NCI-H1436 (cell line): ENCODE results near the gene VPS13D.
"Not testable (repeated sequence)": the region's sequence is repeated elsewhere in the genome, so short reads cannot be mapped to it uniquely, and the experiment has no call there.

ENCODE experiments used
- DNase-seq: peaks from one replicate; lab custom pipeline; 2025; lab: John Stamatoyannopoulos, UW

VPS13D gene

DNA sequence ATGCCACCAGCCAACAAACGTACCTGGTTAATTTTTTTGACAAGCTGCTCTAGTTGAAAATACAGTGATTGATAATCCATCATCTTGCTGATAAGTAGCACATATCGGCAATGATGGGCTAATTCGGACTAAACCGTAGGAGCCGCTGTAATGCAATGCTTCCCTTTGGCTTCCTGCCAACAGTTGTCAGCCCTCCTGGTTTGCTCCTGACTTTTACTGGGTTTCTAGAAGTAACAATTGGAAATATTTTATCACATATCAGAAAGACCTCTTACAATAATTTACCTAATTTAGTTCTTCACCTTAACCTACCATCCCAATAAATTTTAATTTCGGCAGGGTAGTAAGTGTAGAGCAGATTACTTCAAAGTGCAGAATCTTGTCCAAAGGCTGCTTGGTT is 239.7 kb downstream of the VPS13D start:
- no peak for DNase-seq

DNA sequence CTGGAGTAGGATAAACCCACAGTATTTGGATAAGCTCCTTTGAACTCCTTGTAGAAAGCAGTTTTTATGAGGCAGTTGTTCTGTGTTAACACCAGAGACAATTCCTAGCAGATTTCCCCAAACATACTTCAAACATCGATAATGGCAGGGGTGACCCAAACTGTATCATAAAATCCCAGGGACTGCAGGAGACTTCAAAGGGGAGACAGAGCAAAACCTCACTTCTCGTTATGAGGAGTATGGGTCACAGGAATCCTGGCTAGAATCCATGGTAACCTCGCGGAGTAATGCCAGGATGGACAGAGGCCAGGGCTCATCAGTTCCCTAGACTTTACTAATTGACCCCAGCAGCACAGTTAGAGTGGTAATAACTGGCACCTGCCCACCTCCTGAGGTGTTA is 240.2 kb downstream of the VPS13D start:
- DNase-seq, result no peak

DNA sequence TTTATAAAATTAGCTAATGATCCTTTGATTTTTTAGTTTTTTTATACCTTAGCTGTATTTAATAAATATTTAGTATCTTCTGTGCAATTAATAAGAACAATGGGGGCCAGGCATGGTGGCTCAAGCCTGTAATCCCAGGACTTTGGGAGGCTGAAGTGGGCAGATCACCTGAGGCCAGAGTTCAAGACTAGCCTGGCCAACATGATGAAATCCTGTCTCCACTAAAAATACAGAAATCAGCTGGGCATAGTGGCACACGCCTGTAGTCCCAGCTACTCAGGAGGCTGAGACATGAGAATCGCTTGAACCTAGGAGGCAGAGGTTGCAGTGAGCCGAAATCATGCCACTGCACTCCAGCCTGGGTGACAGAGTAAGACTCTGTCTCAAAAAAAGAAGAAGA is 241.1 kb downstream of the VPS13D start:
- DNase-seq, result not testable (repeated sequence)

DNA sequence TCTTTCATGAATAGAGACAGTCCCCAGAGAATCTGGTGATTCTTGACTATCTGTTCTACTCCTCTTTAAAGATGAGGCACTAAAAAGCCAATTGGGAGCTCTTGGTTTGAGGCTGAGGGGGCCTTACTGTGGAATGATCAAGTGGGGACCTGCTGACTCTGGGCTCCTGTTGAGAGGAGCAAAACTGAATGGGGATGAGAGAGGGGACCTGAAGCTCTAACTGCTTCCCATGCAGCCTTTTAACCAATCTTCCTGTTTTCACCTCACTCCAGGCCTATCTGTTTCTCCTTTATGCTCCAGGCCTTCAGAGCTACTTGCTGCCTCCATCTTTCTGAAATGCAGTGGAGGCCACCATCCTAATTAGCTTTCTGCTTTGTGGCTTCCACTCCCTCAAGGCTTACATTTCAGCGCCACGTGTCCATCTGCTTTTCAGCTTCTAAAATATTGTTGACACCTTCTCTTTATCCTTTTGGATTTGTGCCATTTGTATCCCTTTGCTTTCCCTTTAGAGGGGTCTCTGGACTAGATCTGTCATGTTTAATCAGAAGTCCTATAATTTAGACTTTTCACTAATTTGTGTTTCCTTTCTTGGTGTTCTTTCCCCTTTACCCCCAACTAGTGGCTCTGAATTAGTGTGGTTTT is 242.4 kb downstream of the VPS13D start:
- no peak for DNase-seq

DNA sequence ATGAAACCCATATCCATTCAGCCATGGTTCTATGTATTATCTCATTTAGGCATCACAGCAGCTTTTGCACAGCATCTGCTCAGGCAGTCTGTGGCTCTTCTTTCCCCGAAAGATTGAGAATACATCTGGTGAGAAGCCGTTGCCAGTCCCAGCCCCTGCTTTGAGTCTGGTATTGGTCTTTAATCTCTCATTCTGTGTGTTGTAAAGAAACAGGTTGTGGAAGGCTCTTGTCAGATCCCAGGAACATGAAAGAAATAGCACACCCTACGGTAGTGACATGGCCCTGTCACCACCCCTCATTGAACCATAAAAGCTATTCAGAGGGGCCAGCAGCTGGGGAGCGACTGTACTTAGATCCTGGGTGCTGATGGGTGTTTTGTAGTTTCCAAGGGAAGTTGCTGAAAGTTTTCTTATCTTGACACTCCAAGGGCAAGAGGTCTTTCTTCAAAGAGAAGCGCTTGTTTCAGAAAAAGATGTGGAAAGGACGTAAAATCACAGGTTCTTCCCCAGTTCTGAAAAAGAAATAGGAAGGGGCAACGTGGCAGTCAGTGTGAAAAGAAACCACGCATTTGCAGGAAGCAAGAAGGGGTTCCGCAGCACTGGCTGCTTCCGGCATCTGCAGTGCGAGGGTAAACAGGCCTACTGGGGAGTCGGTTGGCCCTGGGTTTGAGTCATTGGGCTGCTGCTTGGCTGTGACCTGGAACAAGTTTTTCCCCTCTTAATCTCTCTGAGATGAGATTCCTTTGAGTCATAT is 243.1 kb downstream of the VPS13D start:
- DNase-seq, result no peak

DNA sequence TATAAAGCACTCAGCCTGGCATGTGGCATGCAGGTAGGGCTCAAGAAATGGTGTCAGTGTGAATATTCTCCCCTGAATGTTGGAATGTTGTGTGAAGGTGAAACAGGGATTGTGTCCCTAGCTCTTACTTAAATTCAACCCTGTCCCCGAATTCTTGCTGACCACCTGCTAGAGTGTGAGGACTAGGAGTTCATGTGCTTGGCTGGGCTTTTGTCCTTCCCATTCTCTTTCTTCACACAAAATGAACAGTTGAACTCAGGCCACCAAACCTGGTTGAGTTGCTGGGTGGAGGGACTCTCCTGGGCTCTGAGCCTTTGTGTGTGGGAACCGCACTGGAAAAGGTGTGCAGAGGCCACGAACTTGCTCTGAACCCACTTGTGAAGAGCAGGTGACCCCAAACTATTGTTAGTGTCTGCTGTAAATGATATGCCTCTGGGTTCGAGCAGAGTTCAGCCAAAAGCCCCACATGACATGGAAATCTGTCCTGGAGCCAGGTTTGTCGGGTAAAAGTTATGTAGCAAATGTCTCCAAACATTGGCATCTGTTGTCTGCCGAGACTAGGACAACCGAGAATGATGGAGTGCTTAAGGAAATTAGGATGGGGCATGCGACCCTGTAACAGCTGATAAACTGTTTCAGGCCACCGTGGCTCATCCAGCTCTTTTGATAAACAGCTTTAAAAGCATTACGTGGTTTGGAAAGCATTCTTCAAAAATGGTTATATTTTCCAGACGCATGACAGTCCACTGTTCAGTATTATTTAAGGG is 243.9 kb downstream of the VPS13D start:
- no peak for DNase-seq

DNA sequence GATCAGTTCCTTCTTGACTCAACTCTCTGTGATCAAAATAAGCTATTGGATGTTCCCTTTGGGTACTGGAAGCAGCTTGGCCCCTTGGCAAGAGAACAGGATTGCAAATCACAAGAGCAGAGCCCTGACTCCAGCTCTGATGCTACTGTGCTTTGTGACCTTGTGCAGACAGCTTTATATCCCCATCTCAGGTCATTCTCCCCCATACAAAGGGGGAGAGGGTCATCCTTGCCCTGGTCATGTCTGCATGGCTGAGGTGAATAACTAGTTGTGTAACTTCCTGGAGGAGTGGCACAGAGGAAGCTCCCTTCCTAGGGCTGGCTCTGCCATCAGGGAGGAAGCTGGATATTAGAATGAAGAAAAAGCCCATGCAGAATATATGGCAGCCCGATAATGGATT is 245.3 kb downstream of the VPS13D start:
- DNase-seq, result no peak

DNA sequence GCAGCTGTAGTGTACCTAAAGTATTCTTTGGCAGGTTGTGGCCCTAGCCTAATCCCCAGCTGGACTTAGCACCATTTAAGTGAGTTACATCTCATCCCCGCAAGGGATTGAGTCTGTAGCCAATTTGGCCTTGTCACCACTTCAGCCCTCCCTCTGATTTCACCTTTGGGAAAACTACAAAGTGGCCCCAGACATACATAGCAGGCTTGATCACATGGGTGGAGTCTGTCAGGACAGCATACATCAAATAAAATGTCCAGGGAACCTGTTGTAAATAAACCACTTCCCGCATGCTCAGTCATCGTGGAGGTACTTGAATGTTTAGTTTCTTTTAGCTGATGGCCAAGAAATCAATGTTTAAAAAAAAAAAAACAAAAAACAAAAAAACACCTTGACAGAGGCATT is 245.7 kb downstream of the VPS13D start:
- DNase-seq, result no peak

DNA sequence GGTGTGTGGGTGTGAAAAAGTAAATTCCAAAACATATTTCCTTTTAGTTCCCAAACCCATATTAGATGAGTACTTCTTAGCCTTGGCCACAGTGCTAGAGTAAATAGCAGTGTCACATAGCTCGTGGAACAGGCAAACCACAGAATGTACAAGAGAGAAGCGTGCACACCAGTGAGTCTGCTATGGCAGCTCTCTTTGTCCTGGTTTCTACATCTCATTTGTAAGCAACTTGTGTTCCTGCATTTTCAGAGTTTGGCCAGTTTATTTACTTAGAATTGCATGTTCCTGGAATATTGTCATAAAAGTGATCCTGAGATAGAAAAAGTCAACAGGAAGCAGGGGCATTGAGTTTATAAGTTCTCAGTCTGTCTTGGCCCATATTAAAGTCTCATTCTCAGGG is 246.1 kb downstream of the VPS13D start:
- DNase-seq, result no peak

DNA sequence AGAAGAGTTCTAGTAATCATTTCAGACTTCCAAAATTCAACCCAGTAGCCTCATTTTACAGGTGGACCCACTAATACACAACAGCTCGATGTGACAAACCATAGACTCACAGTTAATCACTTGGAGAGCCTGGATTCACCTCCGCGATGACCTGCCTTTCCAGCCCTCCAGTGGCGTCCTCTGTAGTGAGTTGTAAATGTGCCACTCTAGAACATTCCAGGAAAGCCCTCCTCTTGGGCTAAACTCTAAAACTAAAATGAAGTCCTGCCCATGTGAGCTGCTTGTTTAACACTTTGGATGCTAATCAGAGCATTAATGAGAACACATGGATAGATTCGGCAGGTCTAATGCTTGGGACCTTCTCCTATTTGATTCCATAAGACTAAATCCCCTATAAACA is 247.5 kb downstream of the VPS13D start:
- DNase-seq, result no peak

DNA sequence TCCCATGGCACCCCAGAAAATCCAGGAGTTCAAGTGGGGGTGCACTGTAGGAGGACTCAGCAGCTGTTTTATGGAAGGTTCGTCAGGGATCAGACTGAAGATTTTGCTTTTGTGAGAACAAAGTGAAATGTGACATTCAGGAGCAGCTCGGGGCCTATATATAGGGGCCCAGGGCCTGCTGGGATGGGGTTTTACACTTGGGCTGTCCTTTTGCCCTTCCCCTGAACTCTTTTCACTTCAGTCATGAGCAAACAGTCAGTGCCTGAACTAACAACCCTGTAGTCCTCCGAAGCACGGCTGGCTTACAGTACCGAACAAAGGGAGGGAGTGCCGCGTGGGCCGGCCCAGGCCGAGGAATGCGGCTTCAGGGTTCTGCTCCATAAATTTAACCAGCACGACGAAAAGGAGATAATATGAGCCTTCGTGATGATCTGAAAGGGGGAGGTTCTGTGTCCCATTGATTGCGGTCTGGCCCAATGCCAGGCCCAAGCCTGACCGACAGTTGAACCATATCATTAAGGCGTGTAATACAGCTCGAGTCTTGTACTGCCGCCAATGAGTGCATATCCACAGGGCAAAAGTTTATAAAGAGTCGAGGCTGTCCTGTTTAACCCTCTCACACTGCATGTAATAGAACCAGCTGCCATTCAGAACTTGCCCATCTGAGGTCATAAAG is 248.2 kb downstream of the VPS13D start:
- peak; percentile 40 for DNase-seq

DNA sequence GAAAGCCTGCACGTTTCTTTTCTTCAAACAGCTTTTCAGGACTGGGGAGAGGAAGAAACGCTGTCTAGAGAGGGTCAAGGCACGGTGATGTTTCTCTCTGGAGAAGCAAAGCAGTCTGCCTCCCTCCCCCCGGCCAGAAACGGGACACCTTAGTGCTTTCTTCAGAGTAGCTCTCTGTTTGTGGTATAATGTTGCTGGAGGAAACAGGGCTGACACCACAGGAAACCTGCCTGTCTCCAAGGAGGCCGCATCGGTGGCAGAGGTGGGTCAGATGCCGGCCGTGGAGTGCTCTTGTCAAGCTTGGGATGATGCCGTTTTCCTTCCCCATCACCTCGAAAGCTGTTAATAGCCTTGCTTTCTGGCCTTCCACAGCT is 248.8 kb downstream of the VPS13D start:
- no peak for DNase-seq

DNA sequence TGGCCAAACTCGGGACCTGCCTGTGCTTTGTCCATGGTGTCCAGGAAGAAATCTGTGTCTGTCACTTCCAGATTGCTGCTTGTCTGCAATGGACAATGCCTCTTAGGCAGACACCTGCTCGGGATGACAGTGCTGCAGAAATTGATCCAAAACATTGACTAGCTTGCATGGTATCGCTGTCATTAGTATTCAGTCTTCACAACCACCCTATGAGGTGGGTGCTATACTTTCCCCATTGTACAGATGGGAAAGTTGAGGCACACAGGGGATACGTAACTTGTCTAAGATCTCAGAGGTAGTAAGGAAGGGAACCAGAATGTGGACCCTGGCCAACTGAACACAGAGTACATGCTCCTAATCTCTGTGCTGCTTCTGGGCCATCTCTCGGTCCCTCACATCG is 249.5 kb downstream of the VPS13D start:
- DNase-seq, result no peak

DNA sequence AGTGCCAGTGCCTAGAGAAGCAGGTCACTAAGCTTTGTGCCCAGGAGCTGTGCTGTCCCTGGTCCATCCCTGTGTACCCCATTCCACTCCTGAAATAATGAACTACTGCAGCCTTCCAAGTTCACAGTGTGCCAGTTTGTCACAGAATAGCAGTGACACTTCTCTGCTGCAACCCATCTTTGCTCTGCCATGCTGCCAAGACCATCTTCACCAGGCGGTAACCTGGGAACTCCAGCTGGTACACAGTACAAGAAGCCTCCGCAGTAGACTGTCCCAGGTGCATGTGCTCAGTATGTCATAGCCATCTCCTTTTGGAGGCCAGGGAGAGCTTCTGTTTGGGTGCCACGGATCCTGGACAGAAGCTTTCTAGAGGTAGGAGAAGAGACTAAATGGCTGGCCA is 250.2 kb downstream of the VPS13D start:
- DNase-seq, result no peak

DNA sequence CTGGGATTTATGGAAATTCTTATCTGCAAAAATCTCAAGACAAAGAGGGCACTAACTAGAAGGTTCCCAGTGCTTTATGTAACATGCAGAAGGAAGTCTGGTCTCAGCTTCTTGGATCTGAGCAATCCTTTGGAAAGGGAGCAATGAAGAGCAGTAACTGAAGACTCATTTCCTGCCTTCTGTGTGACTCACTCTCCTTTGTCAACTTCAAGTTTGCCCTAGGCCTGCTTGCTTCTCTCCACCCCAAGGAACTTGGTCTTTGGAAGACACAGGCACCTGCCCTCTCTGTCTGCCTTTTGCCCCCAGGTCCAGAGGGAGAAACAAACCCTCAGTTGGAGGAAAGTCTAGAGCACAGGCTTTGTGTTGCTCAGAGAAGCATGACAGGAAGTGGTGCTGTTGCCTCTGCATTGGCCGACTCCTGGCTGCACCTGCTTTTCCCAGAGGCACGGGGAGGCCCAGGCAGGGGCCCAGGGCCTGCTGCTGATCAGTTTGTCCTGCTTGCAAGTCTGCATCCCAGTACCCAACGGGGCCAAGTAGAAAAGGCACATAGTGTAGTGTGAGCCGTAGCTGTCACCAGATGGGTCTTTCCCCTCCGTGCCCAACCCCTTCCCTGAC is 251.0 kb downstream of the VPS13D start:
- no peak for DNase-seq

DNA sequence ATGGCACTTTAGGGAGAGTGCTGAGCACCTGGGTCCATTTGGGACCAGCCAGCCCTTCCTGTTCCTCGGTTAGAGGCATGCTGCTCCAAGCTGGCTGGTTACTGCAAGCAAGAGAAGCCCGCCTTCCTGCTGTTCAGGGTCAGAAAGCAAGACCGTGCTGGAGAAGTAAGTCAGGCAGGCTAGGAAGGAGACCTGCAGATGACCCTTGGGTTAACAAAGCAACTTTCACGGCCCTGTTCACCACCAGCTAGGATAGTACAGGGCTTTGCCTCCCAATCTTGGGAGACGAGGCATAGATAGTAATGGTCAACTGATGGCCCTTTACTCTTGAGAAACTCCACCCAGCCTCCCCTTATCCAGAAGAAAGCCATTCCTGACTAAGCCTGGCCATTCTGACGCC is 252.1 kb downstream of the VPS13D start:
- DNase-seq, result no peak

DNA sequence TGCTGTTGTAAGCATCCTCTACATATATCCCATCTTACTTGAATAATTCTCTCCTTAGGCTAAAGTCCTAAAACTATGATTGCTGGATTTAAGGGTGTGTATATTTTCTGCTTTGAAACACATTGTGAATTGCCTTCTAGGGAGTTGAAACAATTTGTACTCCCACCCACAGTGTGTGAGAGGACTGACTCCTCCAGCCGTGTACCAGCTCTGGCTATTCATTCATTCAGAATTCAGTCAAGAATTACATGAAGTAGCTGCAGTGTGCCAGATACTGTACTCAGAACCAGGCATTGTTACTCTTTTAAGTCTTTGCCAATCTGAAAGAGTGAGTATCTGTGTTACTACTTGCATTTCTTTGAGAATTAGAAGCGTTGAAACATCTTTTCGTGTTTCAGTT is 253.2 kb downstream of the VPS13D start:
- no peak for DNase-seq

DNA sequence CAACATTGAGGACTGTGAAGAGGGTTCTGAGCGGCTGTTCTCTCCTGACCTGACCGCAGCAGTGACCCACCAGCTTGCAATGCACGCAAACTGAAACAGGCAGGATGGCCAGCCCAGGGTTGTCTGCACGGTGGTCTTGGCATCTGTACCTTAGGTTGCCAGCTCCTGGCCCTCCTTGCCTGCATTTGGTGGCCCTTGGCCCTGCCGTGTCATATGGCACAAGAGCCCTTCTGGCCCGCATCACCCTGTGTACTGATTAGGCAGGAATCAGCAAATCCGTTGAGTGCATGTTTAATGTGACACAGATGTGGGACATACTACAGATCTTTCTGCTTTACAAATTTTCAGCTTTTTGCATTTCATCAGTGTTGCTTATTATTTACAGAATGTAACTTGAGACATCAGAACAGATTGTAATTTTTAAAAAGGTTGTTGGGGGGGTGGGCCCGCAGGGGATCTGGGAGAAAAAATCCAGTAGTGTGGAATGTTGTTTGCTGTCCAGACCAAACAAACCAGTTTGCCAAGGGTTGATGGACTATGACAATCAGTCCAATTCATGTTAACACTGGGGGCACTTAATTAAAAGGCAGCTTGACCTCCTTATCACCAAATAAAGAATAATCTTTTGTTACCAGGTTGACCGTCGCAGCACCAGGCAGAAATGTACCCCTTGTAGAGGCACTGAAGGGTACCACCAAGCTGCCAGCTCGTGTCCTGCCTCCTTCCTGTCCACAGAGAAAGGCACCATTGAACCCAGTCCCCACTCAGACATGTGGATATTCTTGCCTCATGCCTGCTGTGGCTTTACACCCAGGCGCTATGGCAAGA is 255.6 kb downstream of the VPS13D start:
- DNase-seq, result no peak

DNA sequence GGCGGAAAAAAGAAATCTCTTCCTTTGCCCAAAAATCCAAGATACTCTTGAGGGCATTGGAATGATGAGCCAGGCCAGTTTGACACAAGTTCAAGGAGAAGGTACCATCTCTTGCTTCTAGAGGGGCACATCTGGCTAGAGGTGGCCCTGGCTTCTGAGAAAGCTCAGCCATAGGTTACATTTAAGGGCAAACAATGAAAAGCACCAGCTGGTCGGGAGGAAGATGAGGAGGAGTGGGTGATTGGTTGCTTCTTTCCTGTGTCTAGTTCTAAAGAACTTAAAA is 256.2 kb downstream of the VPS13D start:
- no peak for DNase-seq

DNA sequence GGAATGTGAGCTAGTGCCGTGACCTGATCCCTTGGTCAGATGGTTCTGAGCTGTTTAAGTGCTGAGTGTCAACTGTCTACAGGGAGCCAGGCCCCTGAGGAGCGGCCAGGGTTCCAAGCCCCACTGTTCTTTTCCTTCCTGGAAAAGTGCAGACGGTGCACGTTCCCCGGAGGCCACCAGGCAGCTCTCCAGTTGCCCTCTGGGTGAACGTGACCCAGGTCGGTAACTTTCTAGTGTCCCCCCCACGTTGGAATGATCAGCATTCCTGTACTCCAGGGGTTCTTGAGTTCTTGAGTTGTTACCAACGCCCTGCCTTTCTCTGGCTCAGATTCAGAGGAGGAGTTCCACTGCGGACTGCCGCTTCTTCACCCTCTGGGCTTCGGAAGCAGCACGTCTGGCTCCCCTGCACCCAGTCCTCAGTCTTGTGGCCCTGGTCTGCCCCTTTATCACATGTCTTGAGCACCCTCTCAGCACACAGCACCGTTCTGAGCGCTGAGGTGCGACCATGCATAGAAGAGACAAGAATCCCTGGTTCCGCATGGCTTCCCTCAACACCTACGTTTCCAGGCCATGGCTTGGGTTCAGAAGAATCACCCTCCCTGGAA is 256.7 kb downstream of the VPS13D start:
- DNase-seq, result no peak

DNA sequence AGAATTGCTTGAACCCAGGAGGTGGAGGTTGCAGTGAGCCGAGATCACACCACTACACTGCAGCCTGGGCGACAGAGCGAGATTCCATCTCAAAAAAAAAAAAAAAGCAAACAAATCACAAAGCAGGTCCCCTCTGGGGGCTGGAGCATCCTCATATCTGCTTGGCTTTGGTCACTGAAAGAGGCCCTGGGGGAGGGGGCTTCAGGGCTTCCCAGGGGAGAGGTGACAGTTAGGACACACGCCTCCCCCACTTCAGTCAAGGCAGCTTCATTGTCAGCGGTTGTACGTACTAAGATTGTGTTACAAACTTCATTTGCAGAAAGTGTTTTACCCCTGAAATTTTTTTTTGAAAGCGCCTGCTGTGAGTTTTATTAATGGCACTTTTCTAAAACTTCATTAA is 257.7 kb downstream of the VPS13D start:
- no peak for DNase-seq
